GM20000 (cell line): ENCODE measurements around the gene CLEC2B.

Source experiments
- DNase-seq: peaks from one replicate; pipeline ENCODE4 v3.0.0; 2012; ENCODE audit warnings: low spot score
- CTCF ChIP-seq: IDR thresholded peaks from 2 replicates; pipeline ENCODE4 v1.5.1; 2012; ENCODE audit warnings: mild to moderate bottlenecking, control low read depth; ENCODE audit errors: extremely low read depth, missing control alignments

The CLEC2B gene

DNA sequence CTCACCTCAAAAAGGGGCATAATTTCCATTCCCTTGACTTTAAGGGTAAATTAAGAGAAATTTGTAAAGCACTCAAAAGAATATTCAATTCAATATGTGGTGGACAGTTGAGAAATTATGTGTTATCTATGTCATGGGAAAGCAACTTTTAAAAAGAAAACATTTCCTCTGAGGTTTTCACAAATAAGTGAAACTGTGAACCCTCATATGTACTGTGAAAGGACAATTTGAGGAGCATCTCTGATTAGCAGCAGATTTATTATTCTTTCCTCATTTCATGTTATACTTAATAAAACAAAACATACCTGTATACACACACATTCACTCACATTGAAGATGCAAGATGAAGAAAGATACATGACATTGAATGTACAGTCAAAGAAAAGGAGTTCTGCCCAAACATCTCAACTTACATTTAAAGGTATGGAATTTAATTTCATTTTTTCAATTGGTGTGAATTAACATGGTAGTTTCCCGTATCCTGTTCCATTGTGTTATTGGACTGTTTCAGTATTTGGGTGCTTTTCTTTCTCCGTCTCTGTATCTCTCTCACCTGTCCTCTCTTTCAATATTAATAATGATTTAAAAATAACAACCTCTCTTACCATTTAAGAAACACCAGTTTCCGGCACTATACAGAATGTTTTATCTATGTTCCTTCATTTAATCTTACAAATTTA lies 41.8 kb downstream of the CLEC2B start, which contains the start of gene KLRF1:
KLRF1 (plus strand) TSS at position 273 of the 680 bp plus-strand sequence; CDS start at position 337, 64 bp downstream.
- DNase-seq: no peak
- no peak for TF ChIP-seq CTCF

GRCh38 chr12:9820281-9820930 lies 48.7 kb downstream of the CLEC2B start:
- no peak for TF ChIP-seq CTCF
- no peak for DNase-seq

DNA sequence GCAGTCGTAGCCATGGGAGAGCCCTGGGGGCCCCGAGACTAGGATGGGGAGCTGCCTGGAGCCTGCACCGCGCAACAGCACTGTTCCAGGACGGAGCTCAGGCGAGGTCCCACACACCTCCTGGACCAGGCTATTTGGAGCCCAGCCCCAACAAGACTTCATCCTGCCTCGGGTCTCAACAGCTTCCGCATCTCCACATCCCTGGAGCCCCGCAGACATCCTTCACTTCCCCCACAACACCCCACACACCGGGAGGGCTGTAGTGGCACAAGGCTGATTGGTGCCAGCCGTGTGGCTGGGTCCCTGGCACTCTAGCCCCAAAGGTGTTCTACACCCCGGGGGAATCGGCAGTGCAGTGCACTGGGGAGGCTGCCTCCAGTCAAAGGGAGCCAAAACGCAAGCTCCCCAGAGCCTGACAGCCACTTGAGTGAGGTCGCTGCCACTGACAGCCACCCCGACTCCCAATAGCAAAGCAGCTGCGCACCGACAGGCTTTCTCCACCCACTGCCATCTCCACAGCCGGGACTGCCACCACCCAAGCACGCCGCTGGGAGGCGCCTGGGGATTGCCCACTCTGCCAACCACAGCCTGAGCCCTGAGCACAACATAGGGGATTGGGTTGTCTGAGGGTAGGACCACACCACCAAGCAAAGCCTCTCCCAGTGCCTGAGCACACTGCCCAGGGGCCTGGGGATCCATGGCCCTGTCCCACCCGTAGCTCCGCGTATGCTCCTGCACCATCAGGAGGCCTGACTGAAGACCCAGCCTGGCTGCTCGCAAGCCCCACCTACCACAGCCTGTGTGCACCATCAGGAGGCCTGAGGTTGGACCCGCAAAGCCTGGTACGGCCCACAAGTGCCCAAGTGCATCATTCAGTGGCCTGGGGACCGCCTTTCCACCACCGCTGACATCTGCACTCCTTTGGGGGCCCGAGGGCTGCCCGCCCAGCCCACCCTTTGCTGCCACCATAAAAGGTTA lies 55.0 kb downstream of the CLEC2B start:
- DNase-seq: peak; percentile 84

DNA sequence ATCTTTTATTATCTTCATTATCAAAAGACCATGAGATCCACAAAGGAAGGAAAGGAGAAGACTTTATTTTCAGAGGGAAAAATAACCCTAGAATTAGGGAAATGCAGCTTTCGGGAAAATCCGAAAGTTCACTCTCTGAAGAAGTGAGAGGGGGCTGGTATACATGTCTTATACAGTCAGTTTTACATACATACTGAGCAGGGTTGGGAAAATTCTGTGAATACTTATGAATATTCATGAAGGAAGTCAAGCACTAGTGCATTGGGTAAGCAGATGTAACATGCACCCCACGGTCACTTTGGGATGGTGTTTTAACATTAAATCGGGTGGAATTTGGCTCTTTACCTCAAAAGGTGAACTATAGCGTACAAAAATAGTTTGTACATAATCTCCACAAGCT lies 57.5 kb downstream of the CLEC2B start:
- DNase-seq: no peak

More for the DNA sequence above, 55.0 kb downstream of the CLEC2B start:
- peak; percentile 96 for TF ChIP-seq CTCF

GRCh38 chr12:9810671-9811070 lies 58.5 kb downstream of the CLEC2B start:
- DNase-seq: no peak
- no peak for TF ChIP-seq CTCF

More for the DNA sequence above, 57.5 kb downstream of the CLEC2B start:
- no peak for TF ChIP-seq CTCF

DNA sequence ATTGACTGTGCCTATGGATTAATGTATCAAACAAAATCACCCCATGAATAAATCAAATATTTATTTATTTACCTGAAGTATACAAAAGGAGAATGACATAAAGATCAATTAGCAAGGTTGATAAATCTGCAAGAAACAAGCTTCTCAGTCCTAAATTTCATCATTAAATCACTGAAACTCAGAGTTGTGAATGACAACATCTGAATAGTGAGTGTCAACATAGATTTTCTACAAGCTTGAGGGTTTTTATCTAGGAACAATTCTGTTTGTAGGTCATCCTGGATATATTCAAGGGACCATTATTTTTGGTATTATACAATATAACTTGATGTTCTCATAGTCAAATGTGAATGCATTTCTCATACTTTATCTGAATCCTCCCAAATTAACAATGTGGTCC lies 59.3 kb downstream of the CLEC2B start:
- no peak for DNase-seq
- no peak for TF ChIP-seq CTCF
